H9 (cell line): ENCODE results near the gene C16orf90. TPM values are rescaled to one million over a fixed set of nuclear protein-coding genes. Genes with fewer than 3 reads are reported as not detected.

Source experiments
- DNase-seq: peaks from one replicate; pipeline ENCODE4 v3.0.0-alpha.2; 2017
- H2AFZ ChIP-seq: one replicate; pipeline ENCODE4 v1.6.1; 2013; ENCODE audit warnings: mild to moderate bottlenecking, low read length, control low read depth, moderate library complexity
- H2AK5ac ChIP-seq: 2 replicates; pipeline ENCODE4 v1.6.1; 2013; ENCODE audit warnings: low read length, control low read depth, mixed read lengths; ENCODE audit not compliant: insufficient read length
- H2BK120ac ChIP-seq: one replicate; pipeline ENCODE4 v1.6.1; 2013; ENCODE audit warnings: low read depth, mild to moderate bottlenecking, low read length, control low read depth, inconsistent platforms; ENCODE audit not compliant: poor library complexity, severe bottlenecking
- H2BK12ac ChIP-seq: 2 replicates; pipeline ENCODE4 v1.6.1; 2013; ENCODE audit warnings: low read length, control low read depth, mixed read lengths, low read depth; ENCODE audit not compliant: insufficient read length
- H2BK15ac ChIP-seq: 2 replicates; pipeline ENCODE4 v1.6.1; 2013; ENCODE audit warnings: low read depth, low read length, control low read depth
- H2BK20ac ChIP-seq: one replicate; pipeline ENCODE4 v1.6.1; 2013; ENCODE audit warnings: low read depth, mild to moderate bottlenecking, low read length, control low read depth, inconsistent platforms; ENCODE audit not compliant: poor library complexity, severe bottlenecking
- H2BK5ac ChIP-seq: 2 replicates; pipeline ENCODE4 v1.6.1; 2013; ENCODE audit warnings: low read length, control low read depth, mixed read lengths; ENCODE audit not compliant: insufficient read length
- H3K14ac ChIP-seq: 2 replicates; pipeline ENCODE4 v1.6.1; 2013; ENCODE audit warnings: low read length, control low read depth; ENCODE audit not compliant: insufficient read depth
- H3K18ac ChIP-seq: 2 replicates; pipeline ENCODE4 v1.6.1; 2013; ENCODE audit warnings: low read depth, mild to moderate bottlenecking, mixed read lengths, low read length, control low read depth; ENCODE audit not compliant: insufficient read length
- H3K23ac ChIP-seq: 2 replicates; pipeline ENCODE4 v1.6.1; 2013; ENCODE audit warnings: low read length, control low read depth, mixed read lengths, low read depth; ENCODE audit not compliant: insufficient read length
- H3K23me2 ChIP-seq: 2 replicates; pipeline ENCODE4 v1.6.1; 2013; ENCODE audit warnings: low read depth, mild to moderate bottlenecking, mixed read lengths, low read length, control low read depth; ENCODE audit not compliant: insufficient read length, poor library complexity, severe bottlenecking
- H3K27ac ChIP-seq: 2 replicates; pipeline ENCODE4 v1.5.1; 2013; ENCODE audit warnings: low read length, control low read depth, mixed read lengths, low read depth; ENCODE audit not compliant: insufficient read length
- H3K27me3 ChIP-seq: 2 replicates; pipeline ENCODE4 v1.6.1; 2013; ENCODE audit warnings: low read length, control low read depth, inconsistent platforms; ENCODE audit not compliant: insufficient read depth
- H3K4ac ChIP-seq: 2 replicates; pipeline ENCODE4 v1.6.1; 2013; ENCODE audit warnings: low read depth, mild to moderate bottlenecking, control low read depth, inconsistent platforms, low read length, moderate library complexity
- H3K4me1 ChIP-seq: 2 replicates; pipeline ENCODE4 v1.6.1; 2013; ENCODE audit warnings: low read length, control low read depth, inconsistent platforms; ENCODE audit not compliant: insufficient read depth
- H3K4me2 ChIP-seq: 2 replicates; pipeline ENCODE4 v1.6.1; 2013; ENCODE audit warnings: low read length, control low read depth, mixed read lengths; ENCODE audit not compliant: insufficient read length, insufficient read depth
- H3K56ac ChIP-seq: 2 replicates; pipeline ENCODE4 v1.6.1; 2013; ENCODE audit warnings: low read depth, mild to moderate bottlenecking, mixed read lengths, low read length, control low read depth; ENCODE audit not compliant: insufficient read length
- H3K79me1 ChIP-seq: 2 replicates; pipeline ENCODE4 v1.6.1; 2013; ENCODE audit warnings: low read depth, mild to moderate bottlenecking, moderate library complexity, low read length, control low read depth, inconsistent platforms; ENCODE audit not compliant: insufficient read depth, poor library complexity, severe bottlenecking
- H3K79me2 ChIP-seq: 2 replicates; pipeline ENCODE4 v1.6.1; 2013; ENCODE audit warnings: low read length, control low read depth, inconsistent platforms; ENCODE audit not compliant: insufficient read depth
- H3K9ac ChIP-seq: 2 replicates; pipeline ENCODE4 v1.6.1; 2013; ENCODE audit warnings: low read length, control low read depth, mixed read lengths; ENCODE audit not compliant: insufficient read length; ENCODE audit errors: extremely low read depth
- H3K9me3 ChIP-seq: one replicate; pipeline ENCODE4 v1.6.1; 2013; ENCODE audit warnings: low read depth, low read length, inconsistent platforms; ENCODE audit not compliant: control insufficient read depth
- H3T11ph ChIP-seq: one replicate; pipeline ENCODE4 v1.6.1; 2013; ENCODE audit warnings: mild to moderate bottlenecking, low read length, control low read depth, inconsistent platforms
- H4K20me1 ChIP-seq: one replicate; pipeline ENCODE4 v1.6.1; 2013; ENCODE audit not compliant: control insufficient read depth, insufficient read length, insufficient read depth
- H4K5ac ChIP-seq: 2 replicates; pipeline ENCODE4 v1.6.1; 2013; ENCODE audit warnings: low read depth, mild to moderate bottlenecking, mixed read lengths, low read length, control low read depth; ENCODE audit not compliant: insufficient read length
- H4K8ac ChIP-seq: replicated peaks from 2 replicates; pipeline ENCODE4 v1.6.1; 2013; ENCODE audit warnings: low read length, control low read depth, mixed read lengths, low read depth; ENCODE audit not compliant: insufficient read length
- H4K91ac ChIP-seq: 2 replicates; pipeline ENCODE4 v1.6.1; 2013; ENCODE audit warnings: low read depth, mild to moderate bottlenecking, moderate library complexity, mixed read lengths, low read length, control low read depth; ENCODE audit not compliant: insufficient read length
- H3K27ac Mint-ChIP-seq, 3 experiments: 2 replicates in 2 of 3; 3 replicates in 1 of 3; pipeline ENCODE4 v1.8.0; 2020 to 2021; ENCODE audit warnings: mixed read lengths in 3 of 3, mild to moderate bottlenecking in 1 of 3, moderate library complexity in 1 of 3
- H3K27me3 Mint-ChIP-seq: 2 replicates; pipeline ENCODE4 v1.8.0; 2021; ENCODE audit warnings: low read depth, mild to moderate bottlenecking, moderate library complexity, mixed read lengths
- H3K36me3 Mint-ChIP-seq, 3 experiments: 2 replicates in 2 of 3; 3 replicates in 1 of 3; pipeline ENCODE4 v1.8.0; 2020 to 2021; ENCODE audit warnings: low read depth in 3 of 3, mixed read lengths in 3 of 3; ENCODE audit not compliant: insufficient read depth in 1 of 3
- H3K4me1 Mint-ChIP-seq, 2 experiments: 2 replicates each; pipeline ENCODE4 v1.8.0; 2020; ENCODE audit warnings: mixed read lengths in 2 of 2
- H3K4me3 Mint-ChIP-seq, 2 experiments: 2 replicates in 1 of 2; 3 replicates in 1 of 2; pipeline ENCODE4 v1.8.0; 2020 to 2021; ENCODE audit warnings: mild to moderate bottlenecking in 2 of 2, mixed read lengths in 2 of 2, moderate library complexity in 1 of 2
- H3K9me3 Mint-ChIP-seq, 2 experiments: 2 replicates in 1 of 2; 3 replicates in 1 of 2; pipeline ENCODE4 v1.8.0; 2020; ENCODE audit warnings: mild to moderate bottlenecking in 2 of 2, mixed read lengths in 2 of 2, moderate library complexity in 1 of 2
- WGBS: extraction: QIAGEN DNeasy Blood & Tissue Kit; methylation state at CpG from one replicate; pipeline ENCODE4 v1.1.7; 2013; ENCODE audit warnings: missing lambda C conversion rate, low lambda C conversion rate, mixed read lengths; ENCODE audit not compliant: insufficient read length; ENCODE audit errors: extremely low coverage; 5-methylcytosine and 5-hydroxymethylcytosine counted together
- total RNA-seq: library from RNA; stranded (reverse); gene quantifications from 2 replicates; pipeline ENCODE4 v1.2.1, GENCODE V29; 2021
- TF ChIP-seq, protein P1 (sequence below): fragments of 200-600 bp; sonication (generic); conservative IDR thresholded peaks from 3 replicates; pipeline ENCODE4 v1.8.0; 2021; ENCODE audit warnings: antibody characterized with exemption, mild to moderate bottlenecking

Gene C16orf90
- total RNA-seq, 1 experiment from 2014 or later, result not detected

- no peaks in the 10 kb centered on the region for H3K79me1 ChIP-seq
- H3K79me2 ChIP-seq, result no peaks in the 10 kb centered on the region
- no peak overlapping the region for H2BK12ac ChIP-seq
- no peak overlapping the region for H2AFZ ChIP-seq
- H4K91ac ChIP-seq, result no peak overlapping the region
- no peak overlapping the region for H3K4ac ChIP-seq
- Mint-ChIP-seq H3K27ac (no peak overlapping the region; a peak in 1 of 7 replicates), H3K36me3 (peaks cover 15 to 49% (median 37%) of the 10 kb centered on the region in 3 experiments; a peak in 6 of 7 replicates), H3K9me3 (no peaks in the 10 kb centered on the region), H3K4me1 (peaks cover 0 to 6% of the 10 kb centered on the region in 2 experiments; a peak in 2 of 4 replicates), H3K4me3 (no peak overlapping the region), H3K27me3 (no peaks in the 10 kb centered on the region)
- no peak overlapping the region for H3K56ac ChIP-seq
- no peak overlapping the region for H3K4me2 ChIP-seq
- H2AK5ac ChIP-seq, result no peak overlapping the region
- no peaks in the 10 kb centered on the region for H3K23me2 ChIP-seq
- no peak overlapping the region for H3K27ac ChIP-seq
- no peak overlapping the region for H3K14ac ChIP-seq
- H4K5ac ChIP-seq, result no peak overlapping the region
- no CpG with 5 or more reads among the region's 6 CpGs for WGBS
- no peak overlapping the region for H3K18ac ChIP-seq
- no peaks in the 10 kb centered on the region for H3K4me1 ChIP-seq
- DNase-seq, result no peak
- no peak overlapping the region for H3K9ac ChIP-seq
- TF ChIP-seq, protein P1, sequence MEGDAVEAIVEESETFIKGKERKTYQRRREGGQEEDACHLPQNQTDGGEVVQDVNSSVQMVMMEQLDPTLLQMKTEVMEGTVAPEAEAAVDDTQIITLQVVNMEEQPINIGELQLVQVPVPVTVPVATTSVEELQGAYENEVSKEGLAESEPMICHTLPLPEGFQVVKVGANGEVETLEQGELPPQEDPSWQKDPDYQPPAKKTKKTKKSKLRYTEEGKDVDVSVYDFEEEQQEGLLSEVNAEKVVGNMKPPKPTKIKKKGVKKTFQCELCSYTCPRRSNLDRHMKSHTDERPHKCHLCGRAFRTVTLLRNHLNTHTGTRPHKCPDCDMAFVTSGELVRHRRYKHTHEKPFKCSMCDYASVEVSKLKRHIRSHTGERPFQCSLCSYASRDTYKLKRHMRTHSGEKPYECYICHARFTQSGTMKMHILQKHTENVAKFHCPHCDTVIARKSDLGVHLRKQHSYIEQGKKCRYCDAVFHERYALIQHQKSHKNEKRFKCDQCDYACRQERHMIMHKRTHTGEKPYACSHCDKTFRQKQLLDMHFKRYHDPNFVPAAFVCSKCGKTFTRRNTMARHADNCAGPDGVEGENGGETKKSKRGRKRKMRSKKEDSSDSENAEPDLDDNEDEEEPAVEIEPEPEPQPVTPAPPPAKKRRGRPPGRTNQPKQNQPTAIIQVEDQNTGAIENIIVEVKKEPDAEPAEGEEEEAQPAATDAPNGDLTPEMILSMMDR, result no peak
- no peak overlapping the region for H2BK20ac ChIP-seq
- H3K9me3 ChIP-seq, result no peaks in the 10 kb centered on the region
- H4K8ac ChIP-seq, result no peak overlapping the region
- no peaks in the 10 kb centered on the region for H3K27me3 ChIP-seq
- H2BK120ac ChIP-seq, result no peak overlapping the region
- no peaks in the 10 kb centered on the region for H4K20me1 ChIP-seq
- no peak overlapping the region for H3T11ph ChIP-seq
- H2BK5ac ChIP-seq, result no peak overlapping the region
- no peak overlapping the region for H2BK15ac ChIP-seq
- H3K23ac ChIP-seq, result no peak overlapping the region
These were observed 23.1 kb upstream of the C16orf90 start for GRCh38 chr16:3518292-3518985.
